Superior temporal gyrus (tissue), 1 donor: ENCODE data around the gene C16orf92.
A peak's percentile ranks its signal among the peaks of the same experiment; 100 is the strongest.

ENCODE experiments used
- DNase-seq: peaks from one replicate; pipeline ENCODE4 v3.0.0-alpha.2; 2016; ENCODE audit errors: extremely low spot score

The C16orf92 gene

GRCh38 chr16:29989111-29989858, 33.7 kb upstream of the C16orf92 start:
- no peak for DNase-seq

GRCh38 chr16:29990034-29990433, 33.0 kb upstream of the C16orf92 start:
- no peak for DNase-seq

- DNase-seq = no peak
These were observed 32.0 kb upstream of the C16orf92 start for GRCh38 chr16:29990883-29991570.

GRCh38 chr16:29991571-29991904, 31.5 kb upstream of the C16orf92 start:
- DNase-seq = no peak

GRCh38 chr16:29992344-29992967, 30.5 kb upstream of the C16orf92 start:
- DNase-seq = no peak

- no peak for DNase-seq
These were observed 29.7 kb upstream of the C16orf92 start for GRCh38 chr16:29993191-29993902.

- no peak for DNase-seq
These were observed 28.9 kb upstream of the C16orf92 start for GRCh38 chr16:29993903-29994599.

- DNase-seq = peak; percentile 20
These were observed 28.2 kb upstream of the C16orf92 start for GRCh38 chr16:29994600-29995323.

GRCh38 chr16:29995324-29995910, 27.6 kb upstream of the C16orf92 start, which contains the start of gene HIRIP3:
Gene HIRIP3 (minus strand): TSS chr16:29995617. CDS start chr16:29995605, 12 bp downstream.
- DNase-seq = peak; percentile 94

GRCh38 chr16:29995911-29996765, 26.9 kb upstream of the C16orf92 start, which contains the start of gene INO80E:
Gene INO80E (plus strand): TSS chr16:29996241. CDS start chr16:29996311, 70 bp downstream.
- peak; percentile 99 for DNase-seq

GRCh38 chr16:29996766-29997250, 26.2 kb upstream of the C16orf92 start:
- DNase-seq = no peak

GRCh38 chr16:29999605-30000004, 23.4 kb upstream of the C16orf92 start:
- no peak for DNase-seq

- DNase-seq = no peak
These were observed 22.0 kb upstream of the C16orf92 start for GRCh38 chr16:30000735-30001631.

- no peak for DNase-seq
These were observed 20.2 kb upstream of the C16orf92 start for GRCh38 chr16:30002614-30003346.

- DNase-seq = no peak
These were observed 19.2 kb upstream of the C16orf92 start for GRCh38 chr16:30003670-30004423.

GRCh38 chr16:30004424-30004776, 18.6 kb upstream of the C16orf92 start:
- DNase-seq = no peak

- DNase-seq = no peak
These were observed 18.2 kb upstream of the C16orf92 start for GRCh38 chr16:30004811-30005242.
